Sigmoid colon (tissue), 7 donors: ENCODE results near the gene MAPK7. TPM values are rescaled to one million over a fixed set of nuclear protein-coding genes. Genes with fewer than 3 reads are reported as not detected.

Experiments used
- DNase-seq: peaks from one replicate; pipeline ENCODE4 v3.0.0-alpha.2; 2019
- H3K27ac ChIP-seq, 4 donors: fragments of 200-600 bp; sonication (generic); one replicate each; pipeline ENCODE4 v1.5.1; 2016 to 2019; ENCODE audit warnings: mild to moderate bottlenecking in 1 of 4
- H3K27me3 ChIP-seq, 3 donors: fragments of 200-600 bp; sonication (generic); one replicate each; pipeline ENCODE4 v1.5.1; 2019; ENCODE audit warnings: mild to moderate bottlenecking in 1 of 3
- H3K36me3 ChIP-seq, 4 donors: fragments of 200-600 bp; sonication (generic); one replicate each; pipeline ENCODE4 v1.5.1; 2016 to 2019
- H3K4me1 ChIP-seq, 4 donors: fragments of 200-600 bp; sonication (generic); one replicate each; pipeline ENCODE4 v1.5.1; 2017 to 2019
- H3K4me3 ChIP-seq, 4 donors: fragments of 200-600 bp; sonication (generic); one replicate each; pipeline ENCODE4 v1.5.1; 2017 to 2019; ENCODE audit warnings: mild to moderate bottlenecking in 2 of 4, moderate library complexity in 1 of 4
- H3K9me3 ChIP-seq, 4 donors: fragments of 200-600 bp in 3 of 4; sonication (generic) in 3 of 4; one replicate each; pipeline versions ENCODE4 v1.5.1 to v1.6.1; 2013 to 2019
- EP300 ChIP-seq, 4 donors: sonication (generic); formaldehyde crosslinking; IDR thresholded peaks; one replicate each; pipeline ENCODE4 v1.6.1; 2017; ENCODE audit warnings: antibody characterized with exemption in 4 of 4
- POLR2A ChIP-seq, 2 donors: fragments of 450-650 bp; IDR thresholded peaks; one replicate each; pipeline ENCODE4 v1.6.1; 2016; ENCODE audit warnings: antibody characterized with exemption in 2 of 2, mild to moderate bottlenecking in 2 of 2, moderate library complexity in 2 of 2
- POLR2AphosphoS5 ChIP-seq, 4 donors: sonication (generic); formaldehyde crosslinking; IDR thresholded peaks; one replicate each; pipeline ENCODE4 v1.6.1; 2017; ENCODE audit warnings: antibody characterized with exemption in 4 of 4
- WGBS, 2 donors: extraction: QIAGEN DNeasy Blood & Tissue Kit; methylation state at CpG; one replicate each; pipeline ENCODE4 v1.1.7; 2013; 5-methylcytosine and 5-hydroxymethylcytosine counted together
- intact Hi-C: fragments of 100-400 bp; cut with DNase I; formaldehyde crosslinking; loops from one replicate; pipeline ENCODE4 v1.15.1; 2023
- polyA plus RNA-seq, 3 donors: library from polyadenylated mRNA; stranded (reverse); fragments of 200-250 nt; gene quantifications; one replicate each; pipeline ENCODE4 v1.2.3, GENCODE V29; 2013
- total RNA-seq, 4 donors: library from RNA; depleted of rRNA; stranded (reverse); fragments of >200 nt; gene quantifications; one replicate each; pipeline ENCODE4 v1.1.0, GENCODE V29; 2016
- TF ChIP-seq, protein P1 (sequence below), 4 experiments: fragments of 450-650 bp in 3 of 4; fragments of 200-600 bp in 1 of 4; IDR thresholded peaks; one replicate each; pipeline ENCODE4 v1.5.1; 2016 to 2019; ENCODE audit warnings: antibody characterized with exemption in 4 of 4, mild to moderate bottlenecking in 3 of 4, moderate library complexity in 2 of 4
- donor health status: healthy with polysubstance abuse.
- donor health status: Bipolar disorder and iron deficiency.
- donor health status: healthy.

Gene MAPK7
- total and polyA plus RNA-seq, 7 donors, result 18.3 to 45.7 (median 28.5) TPM

GRCh38 chr17:19410875-19411620 lies 32.8 kb downstream of the MAPK7 start, which contains the start of gene RNF112:
RNF112 (plus strand) TSS chr17:19411232; CDS start chr17:19411409, 177 bp downstream.
- peak within 1 kb of the TSS; percentile 14 to 52 (median 38) for H3K4me3 ChIP-seq
- peaks cover 0 to 29% (median 21%) of the 10 kb centered on the region in 4 donors for H3K4me1 ChIP-seq
- no peak for DNase-seq
- no peaks in the 10 kb centered on the region for H3K9me3 ChIP-seq
- H3K27me3 ChIP-seq, result no peaks in the 10 kb centered on the region
- intact Hi-C loops, result loop anchor here (5.0 kb wide), 1 partner anchor 49 kb away; the partner anchor contains the start of gene B9D1
- WGBS, 2 donors, result 57 to 76% methylated on average over 23 of the region's 23 CpGs
- H3K36me3 ChIP-seq, result peaks cover 0 to 16% (median 0%) of the 10 kb centered on the region in 4 donors
- peak within 1 kb of the TSS in 3 of 4 donors; percentile 41 to 75 (median 65) for H3K27ac ChIP-seq
- TF ChIP-seq, protein P1, sequence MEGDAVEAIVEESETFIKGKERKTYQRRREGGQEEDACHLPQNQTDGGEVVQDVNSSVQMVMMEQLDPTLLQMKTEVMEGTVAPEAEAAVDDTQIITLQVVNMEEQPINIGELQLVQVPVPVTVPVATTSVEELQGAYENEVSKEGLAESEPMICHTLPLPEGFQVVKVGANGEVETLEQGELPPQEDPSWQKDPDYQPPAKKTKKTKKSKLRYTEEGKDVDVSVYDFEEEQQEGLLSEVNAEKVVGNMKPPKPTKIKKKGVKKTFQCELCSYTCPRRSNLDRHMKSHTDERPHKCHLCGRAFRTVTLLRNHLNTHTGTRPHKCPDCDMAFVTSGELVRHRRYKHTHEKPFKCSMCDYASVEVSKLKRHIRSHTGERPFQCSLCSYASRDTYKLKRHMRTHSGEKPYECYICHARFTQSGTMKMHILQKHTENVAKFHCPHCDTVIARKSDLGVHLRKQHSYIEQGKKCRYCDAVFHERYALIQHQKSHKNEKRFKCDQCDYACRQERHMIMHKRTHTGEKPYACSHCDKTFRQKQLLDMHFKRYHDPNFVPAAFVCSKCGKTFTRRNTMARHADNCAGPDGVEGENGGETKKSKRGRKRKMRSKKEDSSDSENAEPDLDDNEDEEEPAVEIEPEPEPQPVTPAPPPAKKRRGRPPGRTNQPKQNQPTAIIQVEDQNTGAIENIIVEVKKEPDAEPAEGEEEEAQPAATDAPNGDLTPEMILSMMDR (IDR thresholded peaks at IDR 0.05), result peak in 3 of 4 experiments; percentile 28 to 39 (median 36)
- TF ChIP-seq POLR2A (IDR thresholded peaks at IDR 0.05) (no peak), POLR2AphosphoS5 (IDR thresholded peaks at IDR 0.05) (peak in 1 of 4 donors; percentile 48)

DNA sequence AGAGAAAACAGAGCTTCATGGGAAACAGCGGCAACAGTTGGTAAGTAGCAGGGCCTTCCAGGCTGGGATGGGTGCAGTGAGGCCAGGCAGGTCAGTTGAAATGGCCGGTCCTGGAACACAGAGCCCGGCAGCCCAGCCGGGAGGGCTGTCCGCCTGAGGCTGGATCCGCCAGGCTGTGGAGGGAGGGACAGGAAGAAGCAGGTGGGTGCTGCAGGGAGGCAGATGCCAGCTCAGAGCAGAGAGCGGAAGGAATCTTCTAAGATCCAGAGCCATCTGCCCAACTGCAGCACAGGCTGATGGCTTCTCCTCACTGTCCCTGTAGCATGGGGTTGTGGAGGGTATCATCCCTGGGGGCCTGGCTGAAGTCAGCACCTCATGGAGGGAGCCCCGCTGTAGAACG lies 33.3 kb downstream of the MAPK7 start:
- Histone ChIP-seq H3K4me1 (peaks cover 0 to 29% (median 21%) of the 10 kb centered on the region in 4 donors), H3K4me3 (peak overlapping the region; percentile 14 to 52 (median 38)), H3K9me3 (no peaks in the 10 kb centered on the region), H3K27me3 (no peaks in the 10 kb centered on the region), H3K36me3 (peaks cover 0 to 16% (median 0%) of the 10 kb centered on the region in 4 donors), H3K27ac (peak overlapping the region in 3 of 4 donors; percentile 41 to 75 (median 65))
- intact Hi-C loops, result loop anchor here (5.0 kb wide), 1 partner anchor 49 kb away; the partner anchor contains the start of gene B9D1
- no peak for DNase-seq
- TF ChIP-seq POLR2AphosphoS5 (IDR thresholded peaks at IDR 0.05), result no peak
- no peak for TF ChIP-seq POLR2A (IDR thresholded peaks at IDR 0.05)
- TF ChIP-seq EP300 (IDR thresholded peaks at IDR 0.05), result no peak
- TF ChIP-seq, protein P1 (IDR thresholded peaks at IDR 0.05), result no peak
- WGBS, 2 donors, result 83 to 85% methylated on average over 9 of the region's 9 CpGs

DNA sequence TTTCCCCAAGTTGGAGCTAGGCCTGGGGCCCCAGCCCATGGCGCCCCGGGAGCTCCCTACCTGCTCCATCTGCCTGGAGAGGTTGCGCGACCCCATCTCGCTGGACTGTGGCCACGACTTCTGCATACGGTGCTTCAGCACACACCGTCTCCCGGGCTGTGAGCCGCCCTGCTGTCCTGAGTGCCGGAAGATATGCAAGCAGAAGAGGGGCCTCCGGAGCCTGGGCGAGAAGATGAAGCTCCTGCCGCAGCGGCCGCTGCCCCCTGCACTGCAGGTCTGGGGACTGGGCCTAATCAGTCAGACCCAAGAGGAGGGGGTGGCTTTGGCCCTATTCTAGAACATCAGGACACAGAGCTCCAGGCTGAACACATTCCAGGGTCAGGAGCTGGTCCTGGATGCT lies 34.2 kb downstream of the MAPK7 start:
- Histone ChIP-seq H3K27me3 (no peaks in the 10 kb centered on the region), H3K36me3 (peaks cover 0 to 16% (median 0%) of the 10 kb centered on the region in 4 donors), H3K4me1 (peaks cover 0 to 29% (median 21%) of the 10 kb centered on the region in 4 donors), H3K4me3 (no peak overlapping the region), H3K9me3 (no peaks in the 10 kb centered on the region), H3K27ac (no peak overlapping the region)
- WGBS, 2 donors, result 94 to 95% methylated on average over 16 of the region's 16 CpGs
- TF ChIP-seq POLR2A (IDR thresholded peaks at IDR 0.05) (no peak), EP300 (IDR thresholded peaks at IDR 0.05) (no peak), POLR2AphosphoS5 (IDR thresholded peaks at IDR 0.05) (no peak)
- TF ChIP-seq, protein P1 (IDR thresholded peaks at IDR 0.05), result no peak
- intact Hi-C loops, result loop anchor here (5.0 kb wide), 1 partner anchor 50 kb away; the partner anchor contains the start of gene B9D1
- no peak for DNase-seq

DNA sequence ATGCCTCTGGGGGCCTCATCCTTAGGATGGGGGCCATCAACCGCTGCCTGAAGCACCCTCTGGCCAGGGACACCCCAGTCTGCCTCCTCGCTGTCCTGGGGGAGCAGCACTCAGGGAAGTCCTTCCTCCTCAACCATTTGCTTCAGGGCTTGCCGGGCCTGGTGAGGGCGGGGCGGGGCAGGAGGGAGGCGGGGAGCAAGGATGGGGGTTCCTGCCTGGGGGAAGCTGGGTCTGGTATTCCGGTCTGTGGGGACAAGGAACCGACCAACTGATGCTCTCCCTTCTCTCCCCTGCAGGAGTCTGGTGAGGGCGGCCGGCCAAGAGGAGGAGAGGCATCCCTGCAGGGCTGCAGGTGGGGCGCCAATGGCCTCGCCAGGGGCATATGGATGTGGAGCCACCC lies 34.7 kb downstream of the MAPK7 start:
- Histone ChIP-seq H3K4me1 (peaks cover 0 to 29% (median 25%) of the 10 kb centered on the region in 4 donors), H3K27ac (no peak overlapping the region), H3K36me3 (peaks cover 0 to 16% (median 0%) of the 10 kb centered on the region in 4 donors), H3K27me3 (no peaks in the 10 kb centered on the region), H3K4me3 (no peak overlapping the region), H3K9me3 (no peaks in the 10 kb centered on the region)
- TF ChIP-seq EP300 (IDR thresholded peaks at IDR 0.05) (no peak), POLR2AphosphoS5 (IDR thresholded peaks at IDR 0.05) (no peak), POLR2A (IDR thresholded peaks at IDR 0.05) (no peak)
- TF ChIP-seq, protein P1 (IDR thresholded peaks at IDR 0.05), result no peak
- WGBS, 2 donors, result 77 to 91% methylated on average over 12 of the region's 12 CpGs
- intact Hi-C loops, result loop anchor here (5.0 kb wide), 1 partner anchor 51 kb away; the partner anchor contains the start of gene B9D1
- no peak for DNase-seq
